GM12892 (cell line): ENCODE data around the gene TMEM106C.

ENCODE experiments used
- POLR2A ChIP-seq: IDR thresholded peaks from 2 replicates; pipeline ENCODE4 v1.6.1; 2011; ENCODE audit warnings: low read depth, low read length, control low read depth
- POLR2AphosphoS5 ChIP-seq: IDR thresholded peaks from 2 replicates; pipeline ENCODE4 v1.6.1; 2011; ENCODE audit warnings: low read depth, low read length, control low read depth

DNA sequence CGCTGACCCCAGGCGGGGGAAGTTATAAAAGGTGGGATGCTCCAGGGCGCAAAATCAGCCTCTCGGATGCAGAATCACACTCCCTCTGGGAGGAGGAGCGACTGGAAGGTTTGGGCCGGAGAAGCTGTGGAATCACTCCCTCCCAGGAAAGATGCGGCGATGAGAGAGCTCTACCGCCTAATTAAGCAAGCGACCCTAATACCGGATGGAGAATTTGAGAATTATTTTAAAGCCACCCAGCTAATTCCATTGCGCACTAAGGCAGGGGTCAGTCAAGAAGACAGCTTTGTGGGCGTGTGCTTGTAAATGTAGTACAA is 39.0 kb downstream of the TMEM106C start:
- TF ChIP-seq POLR2A (no peak), POLR2AphosphoS5 (no peak)
